ENCODE results near the gene FNBP1L.

- TF ChIP-seq CTCF (IDR thresholded peaks at IDR 0.05): no peak
- no peak for TF ChIP-seq EZH2 (IDR thresholded peaks at IDR 0.05)
These were observed 132.0 kb downstream of the FNBP1L start for GRCh38 chr1:93579891-93580290.

All from neural progenitor cell (in vitro differentiated cells).